ENCODE data around the gene ITGA2B. TPM values are rescaled to one million over a fixed set of nuclear protein-coding genes. Genes with fewer than 3 reads are reported as not detected.

The ITGA2B gene
- total RNA-seq, 5 donors from 2014 or later (not counting 1 experiment from before 2014, with no cell fraction given), result 0.41 to 3.9 (median 1.1) TPM

GRCh38 chr17:44360826-44361225 is 28.6 kb downstream of the ITGA2B start:
- no peaks in the 10 kb centered on the region for H3K9me3 Mint-ChIP-seq
- H3K4me1 Mint-ChIP-seq, result peaks cover 6 to 11% (median 7%) of the 10 kb centered on the region in 3 donors
- H3K4me1 ChIP-seq (ENCODE audit: control insufficient read depth in 1 of 2, extremely low read depth in 1 of 2, insufficient read depth in 2 of 2, low read length in 2 of 2), result peaks cover 0 to 13% of the 10 kb centered on the region in 2 experiments
- 84% methylated on average over 3 of the region's 5 CpGs for WGBS (ENCODE audit: insufficient coverage)
- ATAC-seq (replicated peaks in 1 of 4) (no peak), DNase-seq (no peak)
- CTCF ChIA-PET, result interaction anchor here (0.6 kb wide), 2 partner anchors 29 to 191 kb away, joined by 3 to 5 read pairs; partner anchors contain the start of gene ITGA2B (in 1 of the 2)
- peaks cover 9 to 17% of the 10 kb centered on the region in 2 donors for H3K27me3 Mint-ChIP-seq
- no peak overlapping the region for H3K27ac Mint-ChIP-seq
- no peaks in the 10 kb centered on the region for H3K36me3 ChIP-seq (ENCODE audit: control insufficient read depth in 2 of 2, extremely low read depth in 1 of 2, insufficient read depth in 1 of 2, low read length in 1 of 2)
- no peaks in the 10 kb centered on the region for H3K9me3 ChIP-seq
- POLR2A ChIA-PET, result no interaction called here
- no peak overlapping the region for H3K27ac ChIP-seq (ENCODE audit: low read length)
- peaks cover 0 to 42% of the 10 kb centered on the region in 2 experiments for H3K27me3 ChIP-seq (replicated peaks in 1 of 2; ENCODE audit: control insufficient read depth in 2 of 2, extremely low read depth in 1 of 2, insufficient read depth in 2 of 2, low read length in 1 of 2)
- H3K4me3 ChIP-seq (ENCODE audit: control insufficient read depth in 1 of 2, extremely low read depth in 1 of 2, low read length in 1 of 2), result no peak overlapping the region
- no peak overlapping the region for H3K4me3 Mint-ChIP-seq
- no peaks in the 10 kb centered on the region for H3K36me3 Mint-ChIP-seq

- Mint-ChIP-seq H3K27ac (no peak overlapping the region), H3K36me3 (no peaks in the 10 kb centered on the region), H3K4me3 (no peak overlapping the region), H3K27me3 (peaks cover 4 to 16% of the 10 kb centered on the region in 2 donors), H3K4me1 (peaks cover 6 to 12% (median 7%) of the 10 kb centered on the region in 3 donors), H3K9me3 (no peaks in the 10 kb centered on the region)
- POLR2A ChIA-PET, result no interaction called here
- DNase-seq (no peak), ATAC-seq (replicated peaks in 1 of 4) (no peak)
- no peaks in the 10 kb centered on the region for H3K9me3 ChIP-seq
- no peaks in the 10 kb centered on the region for H3K36me3 ChIP-seq (ENCODE audit: control insufficient read depth in 2 of 2, extremely low read depth in 1 of 2, insufficient read depth in 1 of 2, low read length in 1 of 2)
- H3K4me3 ChIP-seq (ENCODE audit: control insufficient read depth in 1 of 2, extremely low read depth in 1 of 2, low read length in 1 of 2), result no peak overlapping the region
- peaks cover 0 to 43% of the 10 kb centered on the region in 2 experiments for H3K27me3 ChIP-seq (replicated peaks in 1 of 2; ENCODE audit: control insufficient read depth in 2 of 2, extremely low read depth in 1 of 2, insufficient read depth in 2 of 2, low read length in 1 of 2)
- H3K4me1 ChIP-seq (ENCODE audit: control insufficient read depth in 1 of 2, extremely low read depth in 1 of 2, insufficient read depth in 2 of 2, low read length in 2 of 2), result peaks cover 0 to 13% of the 10 kb centered on the region in 2 experiments
- H3K27ac ChIP-seq (ENCODE audit: low read length), result no peak overlapping the region
- CTCF ChIA-PET, result interaction anchor here (0.6 kb wide), 2 partner anchors 25 to 191 kb away, joined by 4 to 5 read pairs; no protein-coding TSS in a partner anchor
- no CpG with 5 or more reads among the region's 6 CpGs for WGBS (ENCODE audit: insufficient coverage)
Measured at GRCh38 chr17:44360144-44360533, 29.3 kb downstream of the ITGA2B start.

DNA sequence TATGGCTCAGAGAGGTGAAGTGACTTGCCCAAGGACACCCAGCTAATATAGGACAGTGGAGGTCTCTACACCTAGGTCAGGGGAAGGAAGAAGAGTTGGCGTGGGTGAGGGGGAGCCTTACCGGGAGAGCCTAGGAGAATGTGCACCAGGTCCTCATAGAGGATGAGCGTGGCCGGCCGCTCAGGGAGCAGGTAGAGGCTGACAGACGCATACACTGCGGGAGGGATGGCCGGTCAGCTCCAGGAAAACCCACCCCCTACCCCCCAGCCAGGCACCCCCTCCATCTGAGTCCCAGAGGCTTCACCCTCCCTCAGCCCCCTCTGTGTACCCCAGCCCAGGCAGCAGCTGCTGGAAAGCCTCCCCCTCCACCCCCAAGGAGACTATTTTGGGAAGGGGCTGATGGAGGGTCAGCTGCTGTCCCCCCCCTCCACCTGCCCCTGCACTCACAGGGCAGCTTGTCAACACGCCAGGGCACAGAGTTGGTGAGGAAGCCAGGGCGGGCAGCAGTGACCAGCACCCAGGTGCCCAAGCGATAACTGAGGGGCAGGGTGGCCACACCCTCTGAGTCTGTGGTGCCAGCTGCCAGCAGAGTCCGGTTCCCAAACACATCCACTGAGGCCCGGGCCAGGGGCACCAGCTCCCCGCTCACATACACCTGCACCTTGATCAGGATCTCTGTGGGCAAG is 29.8 kb downstream of the ITGA2B start:
- peaks cover 6 to 13% (median 7%) of the 10 kb centered on the region in 3 donors for H3K4me1 Mint-ChIP-seq
- H3K27ac ChIP-seq (ENCODE audit: low read length), result no peak overlapping the region
- ChIA-PET CTCF (interaction anchor here in 1 of 2 donors (0.6 kb wide), 1 partner anchor 24 kb away, joined by 4 read pairs; no protein-coding TSS in a partner anchor), POLR2A (interaction anchor here in 1 of 2 donors (0.6 kb wide), 1 partner anchor 999 kb away, joined by 3 read pairs; no protein-coding TSS in a partner anchor)
- H3K9me3 ChIP-seq, result no peaks in the 10 kb centered on the region
- H3K4me3 Mint-ChIP-seq, result no peak overlapping the region
- H3K27me3 ChIP-seq (replicated peaks in 1 of 2; ENCODE audit: control insufficient read depth in 2 of 2, extremely low read depth in 1 of 2, insufficient read depth in 2 of 2, low read length in 1 of 2), result peaks cover 0 to 40% of the 10 kb centered on the region in 2 experiments
- H3K27ac Mint-ChIP-seq, result no peak overlapping the region
- no peaks in the 10 kb centered on the region for H3K9me3 Mint-ChIP-seq
- ATAC-seq (replicated peaks in 1 of 4), result no peak
- no peak overlapping the region for H3K4me3 ChIP-seq (ENCODE audit: control insufficient read depth in 1 of 2, extremely low read depth in 1 of 2, low read length in 1 of 2)
- 76% methylated on average over 5 of the region's 14 CpGs for WGBS (ENCODE audit: insufficient coverage)
- H3K27me3 Mint-ChIP-seq, result peaks cover 0 to 12% of the 10 kb centered on the region in 2 donors
- H3K36me3 Mint-ChIP-seq, result no peaks in the 10 kb centered on the region
- no peaks in the 10 kb centered on the region for H3K36me3 ChIP-seq (ENCODE audit: control insufficient read depth in 2 of 2, extremely low read depth in 1 of 2, insufficient read depth in 1 of 2, low read length in 1 of 2)
- H3K4me1 ChIP-seq (ENCODE audit: control insufficient read depth in 1 of 2, extremely low read depth in 1 of 2, insufficient read depth in 2 of 2, low read length in 2 of 2), result peaks cover 0 to 13% of the 10 kb centered on the region in 2 experiments
- no peak for DNase-seq

DNA sequence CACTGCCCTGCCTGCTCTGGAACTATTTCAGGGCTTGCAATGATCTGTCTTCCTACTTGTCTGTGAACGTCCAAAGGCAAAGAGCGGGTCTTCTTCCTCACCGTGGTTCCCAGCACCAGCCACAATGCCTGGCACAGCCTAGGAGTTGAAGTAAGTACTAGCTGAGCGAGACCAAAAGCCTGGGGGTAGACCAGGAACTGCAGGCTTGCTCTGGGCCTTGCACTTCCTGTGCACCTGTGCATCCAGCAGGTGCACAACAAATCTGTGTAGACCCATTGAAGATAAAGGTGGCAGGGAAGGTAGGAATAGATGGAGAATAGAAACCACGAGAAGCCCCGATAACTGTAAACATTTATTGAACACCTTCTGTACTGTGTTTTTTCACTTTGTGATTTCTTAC is 30.4 kb downstream of the ITGA2B start:
- CTCF ChIA-PET, result no interaction called here
- peaks cover 6 to 13% (median 7%) of the 10 kb centered on the region in 3 donors for H3K4me1 Mint-ChIP-seq
- DNase-seq (no peak), ATAC-seq (replicated peaks in 1 of 4) (no peak)
- no peak overlapping the region for H3K4me3 Mint-ChIP-seq
- peaks cover 0 to 13% of the 10 kb centered on the region in 2 experiments for H3K4me1 ChIP-seq (ENCODE audit: control insufficient read depth in 1 of 2, extremely low read depth in 1 of 2, insufficient read depth in 2 of 2, low read length in 2 of 2)
- no peaks in the 10 kb centered on the region for H3K9me3 ChIP-seq
- POLR2A ChIA-PET, result no interaction called here
- no peaks in the 10 kb centered on the region for H3K36me3 ChIP-seq (ENCODE audit: control insufficient read depth in 2 of 2, extremely low read depth in 1 of 2, insufficient read depth in 1 of 2, low read length in 1 of 2)
- WGBS (ENCODE audit: insufficient coverage), result 16% methylated on average over 4 of the region's 6 CpGs
- H3K9me3 Mint-ChIP-seq, result no peaks in the 10 kb centered on the region
- H3K27ac ChIP-seq (ENCODE audit: low read length), result no peak overlapping the region
- H3K27ac Mint-ChIP-seq, result no peak overlapping the region
- H3K36me3 Mint-ChIP-seq, result no peaks in the 10 kb centered on the region
- H3K4me3 ChIP-seq (ENCODE audit: control insufficient read depth in 1 of 2, extremely low read depth in 1 of 2, low read length in 1 of 2), result no peak overlapping the region
- peaks cover 0 to 12% of the 10 kb centered on the region in 2 donors for H3K27me3 Mint-ChIP-seq
- H3K27me3 ChIP-seq (replicated peaks in 1 of 2; ENCODE audit: control insufficient read depth in 2 of 2, extremely low read depth in 1 of 2, insufficient read depth in 2 of 2, low read length in 1 of 2), result peaks cover 0 to 41% of the 10 kb centered on the region in 2 experiments

- H3K27ac Mint-ChIP-seq, result no peak overlapping the region
- ChIA-PET POLR2A (no interaction called here), CTCF (interaction anchor here (0.6 to 1.2 kb wide), 4 partner anchors 11 to 1576 kb away, joined by 3 read pairs; no protein-coding TSS in a partner anchor)
- H3K4me3 Mint-ChIP-seq, result no peak overlapping the region
- DNase-seq, result no peak
- H3K9me3 ChIP-seq, result no peaks in the 10 kb centered on the region
- peaks cover 7 to 12% (median 7%) of the 10 kb centered on the region in 3 donors for H3K4me1 Mint-ChIP-seq
- no peak for ATAC-seq (replicated peaks in 1 of 4)
- H3K27ac ChIP-seq (ENCODE audit: low read length), result no peak overlapping the region
- no peaks in the 10 kb centered on the region for H3K36me3 Mint-ChIP-seq
- 95% methylated on average over 8 of the region's 9 CpGs for WGBS (ENCODE audit: insufficient coverage)
- peaks cover 0 to 12% of the 10 kb centered on the region in 2 experiments for H3K4me1 ChIP-seq (ENCODE audit: control insufficient read depth in 1 of 2, extremely low read depth in 1 of 2, insufficient read depth in 2 of 2, low read length in 2 of 2)
- no peaks in the 10 kb centered on the region for H3K9me3 Mint-ChIP-seq
- H3K27me3 ChIP-seq (replicated peaks in 1 of 2; ENCODE audit: control insufficient read depth in 2 of 2, extremely low read depth in 1 of 2, insufficient read depth in 2 of 2, low read length in 1 of 2), result peaks cover 0 to 39% of the 10 kb centered on the region in 2 experiments
- no peaks in the 10 kb centered on the region for H3K36me3 ChIP-seq (ENCODE audit: control insufficient read depth in 2 of 2, extremely low read depth in 1 of 2, insufficient read depth in 1 of 2, low read length in 1 of 2)
- no peak overlapping the region for H3K4me3 ChIP-seq (ENCODE audit: control insufficient read depth in 1 of 2, extremely low read depth in 1 of 2, low read length in 1 of 2)
- peaks cover 0 to 12% of the 10 kb centered on the region in 2 donors for H3K27me3 Mint-ChIP-seq
Measured at GRCh38 chr17:44358066-44358465, 31.4 kb downstream of the ITGA2B start.

DNA sequence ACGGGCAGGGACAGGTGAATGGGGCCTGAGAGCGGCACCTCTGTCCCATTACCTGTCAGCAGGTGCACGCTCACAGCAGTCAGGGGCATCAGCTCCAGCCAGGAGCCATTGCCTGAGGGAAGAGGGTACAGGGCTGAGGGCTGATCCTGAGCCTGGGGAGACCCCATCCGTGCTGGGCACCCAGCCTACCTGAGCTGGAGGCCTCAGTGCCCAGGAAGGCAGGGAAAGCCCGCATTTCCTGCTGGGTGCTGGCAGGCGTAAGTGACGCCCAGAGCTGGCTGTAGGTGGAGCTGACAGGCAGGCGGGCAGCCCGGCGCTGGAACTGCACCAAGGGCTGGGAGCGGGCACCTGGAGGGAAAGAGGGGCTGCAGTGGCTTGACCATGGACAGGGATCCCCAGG is 33.2 kb downstream of the ITGA2B start:
- ChIA-PET CTCF (interaction anchor here in 1 of 2 donors (0.8 kb wide), 1 partner anchor 930 kb away, joined by 3 read pairs; no protein-coding TSS in a partner anchor), POLR2A (no interaction called here)
- H3K9me3 ChIP-seq, result no peaks in the 10 kb centered on the region
- WGBS (ENCODE audit: insufficient coverage), result 79% methylated on average over 11 of the region's 11 CpGs
- peaks cover 7 to 15% (median 9%) of the 10 kb centered on the region in 3 donors for H3K4me1 Mint-ChIP-seq
- peaks cover 0 to 9% of the 10 kb centered on the region in 2 experiments for H3K4me1 ChIP-seq (ENCODE audit: control insufficient read depth in 1 of 2, extremely low read depth in 1 of 2, insufficient read depth in 2 of 2, low read length in 2 of 2)
- H3K9me3 Mint-ChIP-seq, result no peaks in the 10 kb centered on the region
- DNase-seq, result no peak
- H3K27ac ChIP-seq (ENCODE audit: low read length), result no peak overlapping the region
- no peak overlapping the region for H3K4me3 ChIP-seq (ENCODE audit: control insufficient read depth in 1 of 2, extremely low read depth in 1 of 2, low read length in 1 of 2)
- H3K27me3 ChIP-seq (replicated peaks in 1 of 2; ENCODE audit: control insufficient read depth in 2 of 2, extremely low read depth in 1 of 2, insufficient read depth in 2 of 2, low read length in 1 of 2), result peaks cover 0 to 28% of the 10 kb centered on the region in 2 experiments
- H3K36me3 ChIP-seq (ENCODE audit: control insufficient read depth in 2 of 2, extremely low read depth in 1 of 2, insufficient read depth in 1 of 2, low read length in 1 of 2), result peaks cover 0 to 9% of the 10 kb centered on the region in 2 donors
- H3K27me3 Mint-ChIP-seq, result peaks cover 0 to 4% of the 10 kb centered on the region in 2 donors
- no peak overlapping the region for H3K27ac Mint-ChIP-seq
- H3K36me3 Mint-ChIP-seq, result peaks cover 3% of the 10 kb centered on the region
- ATAC-seq (replicated peaks in 1 of 4), result no peak
- no peak overlapping the region for H3K4me3 Mint-ChIP-seq

Data from T-cell (primary cell).